ENCODE measurements around the gene RABGAP1L. TPM values are rescaled to one million over a fixed set of nuclear protein-coding genes. Genes with fewer than 3 reads are reported as not detected.

The RABGAP1L gene
- total RNA-seq, 2 donors from 2014 or later, result 37.9 to 59.8 TPM

- Histone ChIP-seq H3K4me3 (no peak overlapping the region), H3K27ac (no peak overlapping the region), H3K36me3 (no peaks in the 10 kb centered on the region), H3K27me3 (replicated peaks; ENCODE audit: insufficient read depth) (no peaks in the 10 kb centered on the region), H3K4me1 (ENCODE audit: control insufficient read depth in 1 of 2, low read depth in 2 of 2) (no peaks in the 10 kb centered on the region), H3K9me3 (no peaks in the 10 kb centered on the region)
- ATAC-seq (ENCODE audit: insufficient number of reproducible peaks, low FRiP score, low read depth), result no peak
- no peak for TF ChIP-seq CTCF (IDR thresholded peaks at IDR 0.05)
- DNase-seq (ENCODE audit: low spot score), result no peak
Measured at GRCh38 chr1:174469052-174469451, 309.7 kb downstream of the RABGAP1L start.

- H3K4me3 ChIP-seq, result no peak overlapping the region
Measured at GRCh38 chr1:174469687-174470086, 310.4 kb downstream of the RABGAP1L start.

DNA sequence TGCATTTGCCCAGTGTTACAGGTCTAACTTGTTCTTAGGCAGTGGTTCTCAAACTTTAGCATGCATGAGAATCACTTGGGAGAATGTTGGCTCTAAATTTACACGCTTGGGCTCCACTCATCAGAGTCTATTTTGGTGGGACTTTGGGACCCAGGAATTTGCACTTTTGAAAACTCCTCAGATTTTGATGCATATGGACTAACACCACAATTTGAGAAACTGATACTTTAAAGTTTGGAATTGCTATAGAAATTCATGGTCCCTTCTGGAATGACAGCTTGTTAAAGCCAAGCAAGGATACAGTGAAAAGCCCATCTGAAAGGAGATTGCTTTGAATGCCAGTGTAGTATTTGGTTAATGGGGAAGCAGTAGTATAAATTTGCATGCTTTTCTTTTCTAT lies 320.0 kb downstream of the RABGAP1L start:
- DNase-seq (ENCODE audit: low spot score) (no peak), ATAC-seq (ENCODE audit: insufficient number of reproducible peaks, low FRiP score, low read depth) (no peak)
- Histone ChIP-seq H3K4me3 (no peak overlapping the region), H3K27ac (no peak overlapping the region), H3K27me3 (replicated peaks; ENCODE audit: insufficient read depth) (no peaks in the 10 kb centered on the region), H3K36me3 (no peaks in the 10 kb centered on the region), H3K4me1 (ENCODE audit: control insufficient read depth in 1 of 2, low read depth in 2 of 2) (no peaks in the 10 kb centered on the region), H3K9me3 (no peaks in the 10 kb centered on the region)
- TF ChIP-seq CTCF (IDR thresholded peaks at IDR 0.05), result no peak

More at GRCh38 chr1:174469687-174470086, 310.4 kb downstream of the RABGAP1L start:
- Histone ChIP-seq H3K4me1 (ENCODE audit: control insufficient read depth in 1 of 2, low read depth in 2 of 2) (no peaks in the 10 kb centered on the region), H3K27me3 (replicated peaks; ENCODE audit: insufficient read depth) (no peaks in the 10 kb centered on the region), H3K27ac (no peak overlapping the region), H3K36me3 (no peaks in the 10 kb centered on the region), H3K9me3 (no peaks in the 10 kb centered on the region)
- ATAC-seq (ENCODE audit: insufficient number of reproducible peaks, low FRiP score, low read depth) (no peak), DNase-seq (ENCODE audit: low spot score) (no peak)
- no peak for TF ChIP-seq CTCF (IDR thresholded peaks at IDR 0.05)

GRCh38 chr1:174480324-174480723 lies 321.0 kb downstream of the RABGAP1L start:
- ATAC-seq (ENCODE audit: insufficient number of reproducible peaks, low FRiP score, low read depth) (no peak), DNase-seq (ENCODE audit: low spot score) (no peak)
- H3K27ac ChIP-seq, result no peak overlapping the region
- no peaks in the 10 kb centered on the region for H3K27me3 ChIP-seq (replicated peaks; ENCODE audit: insufficient read depth)
- no peaks in the 10 kb centered on the region for H3K9me3 ChIP-seq
- no peak for TF ChIP-seq CTCF (IDR thresholded peaks at IDR 0.05)
- no peaks in the 10 kb centered on the region for H3K36me3 ChIP-seq
- no peak overlapping the region for H3K4me3 ChIP-seq
- no peaks in the 10 kb centered on the region for H3K4me1 ChIP-seq (ENCODE audit: control insufficient read depth in 1 of 2, low read depth in 2 of 2)

DNA sequence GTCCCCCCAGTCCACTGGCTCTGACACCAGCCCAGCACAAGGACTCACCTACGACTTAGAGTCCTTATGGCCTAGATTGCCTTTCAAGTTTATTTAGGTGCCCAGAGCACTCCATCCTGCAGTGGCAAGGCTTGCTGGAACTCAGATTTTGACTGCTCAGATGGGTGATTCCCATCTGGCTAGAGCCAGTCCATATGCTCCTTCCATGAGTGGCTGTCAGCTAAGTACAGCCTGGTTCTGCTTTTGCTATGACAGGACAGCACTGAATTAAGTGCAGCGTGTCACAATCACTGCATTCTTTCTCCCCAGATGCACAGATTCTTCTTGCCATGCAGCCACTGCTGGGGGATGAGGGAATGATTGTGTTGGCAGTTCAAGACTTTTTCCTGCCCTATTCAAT lies 332.3 kb downstream of the RABGAP1L start:
- Histone ChIP-seq H3K36me3 (no peaks in the 10 kb centered on the region), H3K4me3 (no peak overlapping the region), H3K4me1 (ENCODE audit: control insufficient read depth in 1 of 2, low read depth in 2 of 2) (no peaks in the 10 kb centered on the region), H3K27me3 (replicated peaks; ENCODE audit: insufficient read depth) (no peaks in the 10 kb centered on the region), H3K9me3 (no peaks in the 10 kb centered on the region), H3K27ac (no peak overlapping the region)
- DNase-seq (ENCODE audit: low spot score), result no peak
- no peak for TF ChIP-seq CTCF (IDR thresholded peaks at IDR 0.05)
- ATAC-seq (ENCODE audit: insufficient number of reproducible peaks, low FRiP score, low read depth), result no peak

Measured in thoracic aorta (tissue), 2 donors.